Panc1 (cell line): ENCODE measurements around the gene ANO4.

Experiments
- CTCF ChIP-seq: fragments of 450-650 bp; IDR thresholded peaks from 2 replicates; pipeline ENCODE4 v1.5.1; 2017; ENCODE audit warnings: mild to moderate bottlenecking
- POLR2AphosphoS5 ChIP-seq: IDR thresholded peaks from 2 replicates; pipeline ENCODE4 v1.6.1; 2012; ENCODE audit warnings: mild to moderate bottlenecking, low read depth, low read length, moderate library complexity
- SIN3A ChIP-seq: IDR thresholded peaks from 2 replicates; pipeline ENCODE4 v1.6.1; 2012; ENCODE audit warnings: low read depth, mild to moderate bottlenecking, low read length, moderate library complexity, borderline replicate concordance; ENCODE audit not compliant: insufficient read depth
- TCF7L2 ChIP-seq: IDR thresholded peaks from 2 replicates; pipeline ENCODE4 v1.6.1; 2011; ENCODE audit warnings: mild to moderate bottlenecking, low read depth, low read length, inconsistent platforms
- TF ChIP-seq, protein P1 (sequence below), 2 experiments: IDR thresholded peaks; 2 replicates each; pipeline ENCODE4 v1.6.1; 2011 to 2012; ENCODE audit warnings: low read depth in 2 of 2, control low read depth in 1 of 2, low read length in 1 of 2, mild to moderate bottlenecking in 1 of 2, moderate library complexity in 1 of 2; ENCODE audit not compliant: insufficient read depth in 1 of 2

- TF ChIP-seq CTCF (no peak), POLR2AphosphoS5 (no peak), SIN3A (no peak), TCF7L2 (no peak)
- TF ChIP-seq, protein P1, sequence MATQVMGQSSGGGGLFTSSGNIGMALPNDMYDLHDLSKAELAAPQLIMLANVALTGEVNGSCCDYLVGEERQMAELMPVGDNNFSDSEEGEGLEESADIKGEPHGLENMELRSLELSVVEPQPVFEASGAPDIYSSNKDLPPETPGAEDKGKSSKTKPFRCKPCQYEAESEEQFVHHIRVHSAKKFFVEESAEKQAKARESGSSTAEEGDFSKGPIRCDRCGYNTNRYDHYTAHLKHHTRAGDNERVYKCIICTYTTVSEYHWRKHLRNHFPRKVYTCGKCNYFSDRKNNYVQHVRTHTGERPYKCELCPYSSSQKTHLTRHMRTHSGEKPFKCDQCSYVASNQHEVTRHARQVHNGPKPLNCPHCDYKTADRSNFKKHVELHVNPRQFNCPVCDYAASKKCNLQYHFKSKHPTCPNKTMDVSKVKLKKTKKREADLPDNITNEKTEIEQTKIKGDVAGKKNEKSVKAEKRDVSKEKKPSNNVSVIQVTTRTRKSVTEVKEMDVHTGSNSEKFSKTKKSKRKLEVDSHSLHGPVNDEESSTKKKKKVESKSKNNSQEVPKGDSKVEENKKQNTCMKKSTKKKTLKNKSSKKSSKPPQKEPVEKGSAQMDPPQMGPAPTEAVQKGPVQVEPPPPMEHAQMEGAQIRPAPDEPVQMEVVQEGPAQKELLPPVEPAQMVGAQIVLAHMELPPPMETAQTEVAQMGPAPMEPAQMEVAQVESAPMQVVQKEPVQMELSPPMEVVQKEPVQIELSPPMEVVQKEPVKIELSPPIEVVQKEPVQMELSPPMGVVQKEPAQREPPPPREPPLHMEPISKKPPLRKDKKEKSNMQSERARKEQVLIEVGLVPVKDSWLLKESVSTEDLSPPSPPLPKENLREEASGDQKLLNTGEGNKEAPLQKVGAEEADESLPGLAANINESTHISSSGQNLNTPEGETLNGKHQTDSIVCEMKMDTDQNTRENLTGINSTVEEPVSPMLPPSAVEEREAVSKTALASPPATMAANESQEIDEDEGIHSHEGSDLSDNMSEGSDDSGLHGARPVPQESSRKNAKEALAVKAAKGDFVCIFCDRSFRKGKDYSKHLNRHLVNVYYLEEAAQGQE (IDR thresholded peaks at IDR 0.05; ENCODE audit: insufficient read depth in 1 of 2, low read depth in 2 of 2, low read length in 1 of 2) = no peak
Observed at GRCh38 chr12:101009274-101009673, 214.7 kb downstream of the ANO4 start.
